Esophagus muscularis mucosa (tissue), 4 donors: ENCODE results near the gene GNG7. TPM values are rescaled to one million over a fixed set of nuclear protein-coding genes. Genes with fewer than 3 reads are reported as not detected.

Source experiments
- DNase-seq: peaks from one replicate; pipeline ENCODE4 v3.0.0-alpha.2; 2017; ENCODE audit errors: extremely low spot score
- H3K27ac ChIP-seq, 4 donors: fragments of 200-600 bp; sonication (generic); replicated peaks in 1 of 4; 1 replicate in 3 of 4; 2 replicates in 1 of 4; pipeline ENCODE4 v1.5.1; 2016 to 2019; ENCODE audit warnings: mild to moderate bottlenecking in 1 of 4
- H3K27me3 ChIP-seq, 4 donors: fragments of 200-600 bp; sonication (generic); one replicate each; pipeline versions ENCODE4 v1.5.1 to v1.6.0; 2016 to 2019
- H3K36me3 ChIP-seq, 4 donors: fragments of 200-600 bp; sonication (generic); one replicate each; pipeline ENCODE4 v1.5.1; 2016 to 2019
- H3K4me1 ChIP-seq, 4 donors: fragments of 200-600 bp; sonication (generic); one replicate each; pipeline ENCODE4 v1.5.1; 2016 to 2019
- H3K4me3 ChIP-seq, 4 donors: fragments of 200-600 bp; sonication (generic); 1 replicate in 2 of 4; 2 replicates in 2 of 4; pipeline ENCODE4 v1.5.1; 2016 to 2019; ENCODE audit warnings: mild to moderate bottlenecking in 4 of 4, moderate library complexity in 1 of 4
- H3K9me3 ChIP-seq, 4 donors: fragments of 200-600 bp; sonication (generic); 1 replicate in 3 of 4; 2 replicates in 1 of 4; pipeline ENCODE4 v1.5.1; 2016 to 2019
- EP300 ChIP-seq: sonication (generic); formaldehyde crosslinking; IDR thresholded peaks from one replicate; pipeline ENCODE4 v1.6.1; 2017; ENCODE audit warnings: antibody characterized with exemption
- POLR2A ChIP-seq: fragments of 450-650 bp; IDR thresholded peaks from one replicate; pipeline ENCODE4 v1.6.1; 2017; ENCODE audit warnings: antibody characterized with exemption, moderate library complexity, mild to moderate bottlenecking, low read depth
- POLR2AphosphoS5 ChIP-seq, 2 donors: sonication (generic); formaldehyde crosslinking; IDR thresholded peaks; one replicate each; pipeline ENCODE4 v1.6.1; 2017; ENCODE audit warnings: antibody characterized with exemption in 2 of 2
- WGBS: methylation state at CpG from one replicate; pipeline ENCODE4 v1.1.5; 2018; 5-methylcytosine and 5-hydroxymethylcytosine counted together
- intact Hi-C: fragments of 100-400 bp; cut with DNase I; formaldehyde crosslinking; loops from one replicate; pipeline ENCODE4 v1.15.1; 2023
- total RNA-seq, 4 donors: library from RNA; depleted of rRNA; stranded (reverse); fragments of >200 nt; gene quantifications; one replicate each; pipeline versions ENCODE4 v1.1.0 to v1.2.1, GENCODE V29; 2016
- TF ChIP-seq, protein P1 (sequence below), 3 experiments: fragments of 200-600 bp in 2 of 3; fragments of 450-650 bp in 1 of 3; sonication (generic) in 2 of 3; IDR thresholded peaks; one replicate each; pipeline ENCODE4 v1.5.1; 2017 to 2019; ENCODE audit warnings: antibody characterized with exemption in 3 of 3, mild to moderate bottlenecking in 2 of 3, moderate library complexity in 1 of 3

Gene GNG7
- total RNA-seq, 4 donors from 2014 or later: 6.3 to 18.8 (median 13.0) TPM

DNA sequence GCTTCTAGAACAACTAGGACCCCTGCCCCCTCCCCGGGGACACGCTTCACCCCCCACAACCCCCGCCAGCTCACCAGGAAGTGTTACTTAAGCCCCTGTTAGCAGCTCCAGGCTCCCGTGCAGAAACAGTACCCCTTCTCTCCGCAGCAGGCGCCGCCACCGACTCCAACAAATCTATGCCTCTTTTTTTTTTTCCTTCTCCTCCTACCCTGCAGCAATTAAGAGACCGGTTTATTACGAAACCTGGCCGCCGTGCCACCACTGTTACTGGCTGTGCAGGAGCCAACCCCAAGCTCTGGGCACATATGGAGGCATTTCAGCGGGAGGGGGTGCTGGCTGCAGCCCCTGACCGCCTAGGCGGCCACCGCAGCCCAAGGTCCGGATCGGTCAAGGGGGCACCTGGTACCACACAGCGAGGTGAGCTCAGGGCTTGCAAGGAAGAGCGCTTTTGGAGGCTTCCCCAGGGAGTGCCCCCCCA is 224.2 kb downstream of the GNG7 start:
- TF ChIP-seq, protein P1, sequence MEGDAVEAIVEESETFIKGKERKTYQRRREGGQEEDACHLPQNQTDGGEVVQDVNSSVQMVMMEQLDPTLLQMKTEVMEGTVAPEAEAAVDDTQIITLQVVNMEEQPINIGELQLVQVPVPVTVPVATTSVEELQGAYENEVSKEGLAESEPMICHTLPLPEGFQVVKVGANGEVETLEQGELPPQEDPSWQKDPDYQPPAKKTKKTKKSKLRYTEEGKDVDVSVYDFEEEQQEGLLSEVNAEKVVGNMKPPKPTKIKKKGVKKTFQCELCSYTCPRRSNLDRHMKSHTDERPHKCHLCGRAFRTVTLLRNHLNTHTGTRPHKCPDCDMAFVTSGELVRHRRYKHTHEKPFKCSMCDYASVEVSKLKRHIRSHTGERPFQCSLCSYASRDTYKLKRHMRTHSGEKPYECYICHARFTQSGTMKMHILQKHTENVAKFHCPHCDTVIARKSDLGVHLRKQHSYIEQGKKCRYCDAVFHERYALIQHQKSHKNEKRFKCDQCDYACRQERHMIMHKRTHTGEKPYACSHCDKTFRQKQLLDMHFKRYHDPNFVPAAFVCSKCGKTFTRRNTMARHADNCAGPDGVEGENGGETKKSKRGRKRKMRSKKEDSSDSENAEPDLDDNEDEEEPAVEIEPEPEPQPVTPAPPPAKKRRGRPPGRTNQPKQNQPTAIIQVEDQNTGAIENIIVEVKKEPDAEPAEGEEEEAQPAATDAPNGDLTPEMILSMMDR (IDR thresholded peaks at IDR 0.05): peak; percentile 25 to 55 (median 35)
- TF ChIP-seq POLR2A: no peak
- peak; percentile 39 to 63 for TF ChIP-seq POLR2AphosphoS5 (IDR thresholded peaks at IDR 0.05)
- H3K4me3 ChIP-seq: peak overlapping the region; percentile 63 to 98 (median 91)
- DNase-seq: no peak
- peak overlapping the region; percentile 90 to 96 (median 93) for H3K27ac ChIP-seq
- peaks cover 6 to 24% (median 13%) of the 10 kb centered on the region in 4 donors for H3K36me3 ChIP-seq
- H3K27me3 ChIP-seq: no peaks in the 10 kb centered on the region
- H3K4me1 ChIP-seq: peaks cover 30 to 43% (median 42%) of the 10 kb centered on the region in 4 donors
- WGBS: 12% methylated on average over 13 of the region's 20 CpGs
- intact Hi-C loops: no loop called here
- H3K9me3 ChIP-seq: peaks cover 0 to 12% (median 3%) of the 10 kb centered on the region in 4 donors

DNA sequence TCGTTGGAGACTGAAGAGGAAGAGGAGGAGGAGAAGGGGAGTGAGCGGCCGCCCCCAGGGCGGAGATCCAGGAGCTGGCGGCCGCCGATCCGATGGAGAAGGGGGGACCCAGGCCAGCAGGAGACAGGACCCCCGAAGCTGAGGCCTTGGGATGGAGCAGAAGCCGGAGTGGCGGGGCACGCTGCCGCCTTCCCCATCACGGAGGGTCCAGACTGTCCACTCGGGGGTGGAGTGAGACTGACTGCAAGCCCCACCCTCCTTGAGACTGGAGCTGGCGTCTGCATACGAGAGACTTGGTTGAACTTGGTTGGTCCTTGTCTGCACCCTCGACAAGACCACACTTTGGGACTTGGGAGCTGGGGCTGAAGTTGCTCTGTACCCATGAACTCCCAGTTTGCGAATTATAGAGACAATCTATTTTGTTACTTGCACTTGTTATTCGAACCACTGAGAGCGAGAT is 224.7 kb downstream of the GNG7 start:
- WGBS: 23% methylated on average over 20 of the region's 21 CpGs
- Histone ChIP-seq H3K9me3 (peaks cover 0 to 7% (median under 1%) of the 10 kb centered on the region in 4 donors), H3K36me3 (peaks cover 6 to 24% (median 13%) of the 10 kb centered on the region in 4 donors), H3K4me1 (peaks cover 30 to 43% (median 42%) of the 10 kb centered on the region in 4 donors), H3K27ac (peak overlapping the region; percentile 90 to 96 (median 93)), H3K4me3 (peak overlapping the region; percentile 63 to 98 (median 91)), H3K27me3 (no peaks in the 10 kb centered on the region)
- intact Hi-C loops: loop anchor here (2.0 kb wide), 1 partner anchor 65 kb away; no protein-coding TSS in a partner anchor
- DNase-seq: no peak
- no peak for TF ChIP-seq POLR2A
- TF ChIP-seq, protein P1 (IDR thresholded peaks at IDR 0.05): no peak
- TF ChIP-seq EP300: no peak
- peak; percentile 37 to 75 for TF ChIP-seq POLR2AphosphoS5 (IDR thresholded peaks at IDR 0.05)

DNA sequence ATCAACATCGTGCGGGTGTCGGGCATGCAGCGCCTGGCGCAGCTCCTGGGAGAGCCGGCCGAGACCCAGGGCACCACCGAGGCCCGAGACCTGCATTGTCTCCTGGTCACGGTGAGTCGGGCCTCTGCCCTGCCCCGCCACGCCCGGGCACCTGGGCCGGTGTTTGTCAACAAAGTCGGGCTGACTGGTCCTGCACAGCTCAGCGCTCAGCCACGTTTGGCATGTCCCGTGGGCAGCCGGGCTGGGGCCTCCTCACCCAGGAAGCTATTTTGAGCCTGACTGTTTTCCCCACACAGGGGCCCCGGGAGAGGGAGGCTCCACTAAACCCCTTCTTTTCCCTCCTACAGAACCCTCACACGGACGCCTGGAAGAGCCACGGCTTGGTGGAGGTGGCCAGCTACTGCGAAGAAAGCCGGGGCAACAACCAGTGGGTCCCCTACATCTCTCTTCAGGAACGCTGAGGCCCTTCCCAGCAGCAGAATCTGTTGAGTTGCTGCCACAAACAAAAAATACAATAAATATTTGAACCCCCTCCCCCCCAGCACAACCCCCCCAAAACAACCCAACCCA is 225.3 kb downstream of the GNG7 start:
- peaks cover 0 to 1% (median 0%) of the 10 kb centered on the region in 4 donors for H3K9me3 ChIP-seq
- peak overlapping the region; percentile 63 to 98 (median 91) for H3K4me3 ChIP-seq
- intact Hi-C loops: loop anchor here (2.0 kb wide), 1 partner anchor 66 kb away; no protein-coding TSS in a partner anchor
- H3K36me3 ChIP-seq: peaks cover 6 to 24% (median 13%) of the 10 kb centered on the region in 4 donors
- peaks cover 30 to 43% (median 42%) of the 10 kb centered on the region in 4 donors for H3K4me1 ChIP-seq
- DNase-seq: no peak
- WGBS: 6% methylated on average over 12 of the region's 27 CpGs
- H3K27ac ChIP-seq: peak overlapping the region; percentile 90 to 96 (median 93)
- TF ChIP-seq POLR2AphosphoS5 (IDR thresholded peaks at IDR 0.05) (peak; percentile 45 to 56), EP300 (no peak), POLR2A (no peak)
- TF ChIP-seq, protein P1 (IDR thresholded peaks at IDR 0.05): no peak
- no peaks in the 10 kb centered on the region for H3K27me3 ChIP-seq

- Histone ChIP-seq H3K4me1 (peaks cover 30 to 43% (median 42%) of the 10 kb centered on the region in 4 donors), H3K4me3 (peak overlapping the region; percentile 63 to 98 (median 91)), H3K36me3 (peaks cover 6 to 24% (median 13%) of the 10 kb centered on the region in 4 donors), H3K27ac (peak overlapping the region; percentile 90 to 96 (median 93)), H3K9me3 (no peaks in the 10 kb centered on the region), H3K27me3 (no peaks in the 10 kb centered on the region)
- DNase-seq: no peak
- intact Hi-C loops: loop anchor here (2.0 kb wide), 1 partner anchor 66 kb away; no protein-coding TSS in a partner anchor
- 0% methylated on average over 20 of the region's 42 CpGs for WGBS
- no peak for TF ChIP-seq POLR2AphosphoS5 (IDR thresholded peaks at IDR 0.05)
- no peak for TF ChIP-seq POLR2A
- TF ChIP-seq, protein P1 (IDR thresholded peaks at IDR 0.05): no peak
- no peak for TF ChIP-seq EP300
Measured at GRCh38 chr19:2476451-2477140, 225.9 kb downstream of the GNG7 start.
